CD14-positive monocyte (primary cell): ENCODE measurements around the gene ZNF683. TPM values are rescaled to one million over a fixed set of nuclear protein-coding genes. Genes with fewer than 3 reads are reported as not detected.
A peak's percentile ranks its signal among the peaks of the same experiment; 100 is the strongest.

Experiments used
- DNase-seq, 3 donors: peaks; one replicate each; pipeline ENCODE4 v3.0.0-alpha.2; 2011 to 2022
- H2AFZ ChIP-seq: 2 replicates; pipeline ENCODE4 v1.6.0; 2012; ENCODE audit warnings: mild to moderate bottlenecking, low read depth, low read length, inconsistent platforms; ENCODE audit not compliant: insufficient read depth, poor library complexity, severe bottlenecking
- H3K27ac ChIP-seq, 2 donors: 1 replicate in 1 of 2; 2 replicates in 1 of 2; pipeline ENCODE4 v1.5.1; 2012 to 2013; ENCODE audit warnings: low read length in 2 of 2, control low read depth in 1 of 2, inconsistent platforms in 1 of 2, low read depth in 1 of 2, mild to moderate bottlenecking in 1 of 2
- H3K27me3 ChIP-seq, 2 donors: one replicate each; pipeline versions ENCODE4 v1.6.0 to v1.6.1; 2011 to 2013; ENCODE audit warnings: low read length in 2 of 2; ENCODE audit not compliant: control insufficient read depth in 2 of 2, insufficient read depth in 2 of 2
- H3K36me3 ChIP-seq, 2 donors: replicated peaks in 1 of 2; 1 replicate in 1 of 2; 2 replicates in 1 of 2; pipeline versions ENCODE4 v1.5.1 to v1.6.1; 2012 to 2013; ENCODE audit warnings: low read length in 2 of 2, control low read depth in 1 of 2, inconsistent platforms in 1 of 2, mild to moderate bottlenecking in 1 of 2; ENCODE audit not compliant: insufficient read depth in 2 of 2, control insufficient read depth in 1 of 2
- H3K4me1 ChIP-seq, 2 donors: 1 replicate in 1 of 2; 2 replicates in 1 of 2; pipeline versions ENCODE4 v1.5.1 to v1.6.1; 2012 to 2013; ENCODE audit warnings: low read length in 2 of 2, control low read depth in 1 of 2, inconsistent platforms in 1 of 2, mild to moderate bottlenecking in 1 of 2, moderate library complexity in 1 of 2; ENCODE audit not compliant: insufficient read depth in 2 of 2, control insufficient read depth in 1 of 2
- H3K4me2 ChIP-seq: replicated peaks from 2 replicates; pipeline ENCODE3; 2012; ENCODE audit warnings: low read length, moderate library complexity, mild to moderate bottlenecking; ENCODE audit not compliant: poor library complexity, severe bottlenecking; ENCODE audit errors: extremely low read depth
- H3K4me3 ChIP-seq, 3 experiments: fragments of 200-600 bp in 1 of 3; sonication (generic) in 1 of 3; replicated peaks in 1 of 3; 1 replicate in 2 of 3; 2 replicates in 1 of 3; pipeline ENCODE4 v1.5.1; 2011 to 2013; ENCODE audit warnings: low read length in 3 of 3, mild to moderate bottlenecking in 3 of 3, control low read depth in 2 of 3, low read depth in 2 of 3, inconsistent platforms in 1 of 3, moderate library complexity in 1 of 3
- H3K79me2 ChIP-seq: 2 replicates; pipeline ENCODE4 v1.6.0; 2012; ENCODE audit warnings: mild to moderate bottlenecking, control low read depth, inconsistent platforms, low read length, moderate library complexity; ENCODE audit not compliant: insufficient read depth
- H3K9ac ChIP-seq: 2 replicates; pipeline ENCODE4 v1.6.0; 2017; ENCODE audit warnings: low read length, mild to moderate bottlenecking; ENCODE audit not compliant: insufficient read depth, poor library complexity, severe bottlenecking
- H3K9me3 ChIP-seq, 2 donors: replicated peaks in 1 of 2; 1 replicate in 1 of 2; 2 replicates in 1 of 2; pipeline versions ENCODE4 v1.5.1 to v1.6.1; 2012 to 2013; ENCODE audit warnings: low read length in 2 of 2, control low read depth in 1 of 2; ENCODE audit not compliant: control insufficient read depth in 1 of 2, insufficient read depth in 1 of 2
- H4K20me1 ChIP-seq: 2 replicates; pipeline ENCODE4 v1.6.0; 2012; ENCODE audit warnings: mild to moderate bottlenecking, low read length, control low read depth, moderate library complexity; ENCODE audit not compliant: insufficient read depth
- H3K27ac Mint-ChIP-seq, 7 donors: one replicate each; pipeline ENCODE4 v1.8.0; 2020; ENCODE audit warnings: mild to moderate bottlenecking in 7 of 7, mixed read lengths in 7 of 7, moderate library complexity in 6 of 7, inconsistent platforms in 2 of 7
- H3K27me3 Mint-ChIP-seq, 3 donors: one replicate each; pipeline ENCODE4 v1.8.0; 2021 to 2022; ENCODE audit warnings: low read depth in 3 of 3, mild to moderate bottlenecking in 3 of 3, mixed read lengths in 3 of 3, moderate library complexity in 3 of 3, inconsistent platforms in 1 of 3
- H3K36me3 Mint-ChIP-seq, 2 donors: one replicate each; pipeline ENCODE4 v1.8.0; 2020; ENCODE audit warnings: mixed read lengths in 2 of 2, inconsistent platforms in 1 of 2, mild to moderate bottlenecking in 1 of 2
- H3K4me1 Mint-ChIP-seq: one replicate; pipeline ENCODE4 v1.8.0; 2020; ENCODE audit warnings: mild to moderate bottlenecking, mixed read lengths
- H3K4me3 Mint-ChIP-seq, 2 donors: one replicate each; pipeline ENCODE4 v1.8.0; 2020; ENCODE audit warnings: mild to moderate bottlenecking in 2 of 2, mixed read lengths in 2 of 2, moderate library complexity in 1 of 2
- H3K9me3 Mint-ChIP-seq, 7 donors: one replicate each; pipeline ENCODE4 v1.8.0; 2020 to 2022; ENCODE audit warnings: mixed read lengths in 7 of 7, mild to moderate bottlenecking in 6 of 7, moderate library complexity in 6 of 7, inconsistent platforms in 2 of 7
- CTCF ChIP-seq: fragments of 200-600 bp; IDR thresholded peaks from one replicate; pipeline ENCODE4 v1.8.0; 2022; ENCODE audit warnings: antibody characterized with exemption, mild to moderate bottlenecking
- WGBS: methylation state at CpG from one replicate; pipeline ENCODE4 v1.1.5; 2013; ENCODE audit warnings: missing lambda C conversion rate; ENCODE audit not compliant: insufficient coverage; 5-methylcytosine and 5-hydroxymethylcytosine counted together
- intact Hi-C, 2 donors: fragments of 100-400 bp; cut with micrococcal nuclease; formaldehyde crosslinking; loops; one replicate each; pipeline versions ENCODE4 v1.15.0 to v1.15.1; 2023
- polyA plus RNA-seq, 3 donors: library from polyadenylated mRNA; depleted of rRNA in 1 of 3; unstranded in 2 of 3; stranded (reverse) in 1 of 3; fragments of 300-500 nt in 2 of 3; fragments of >200 nt in 1 of 3; fragmentation: Illumina TruSeq in 2 of 3; gene quantifications; 1 replicate in 2 of 3; 2 replicates in 1 of 3; pipeline ENCODE4 v1.2.3, GENCODE V29; 2012 to 2021

ZNF683 gene
- polyA plus RNA-seq, 3 donors = not detected

- WGBS = 0% methylated on average over 1 of the region's 2 CpGs
- no peaks in the 10 kb centered on the region for H3K36me3 Mint-ChIP-seq
- no peak for TF ChIP-seq CTCF
- no peaks in the 10 kb centered on the region for H3K27me3 ChIP-seq
- H3K9ac ChIP-seq = no peak overlapping the region
- no peaks in the 10 kb centered on the region for H4K20me1 ChIP-seq
- no peak overlapping the region for H3K27ac ChIP-seq
- H2AFZ ChIP-seq = no peak overlapping the region
- H3K9me3 Mint-ChIP-seq = peaks cover 0 to 3% (median 0%) of the 10 kb centered on the region in 7 donors
- H3K27ac Mint-ChIP-seq = no peak overlapping the region
- H3K4me3 ChIP-seq = no peak overlapping the region
- peaks cover 50% of the 10 kb centered on the region for H3K4me1 Mint-ChIP-seq
- no peaks in the 10 kb centered on the region for H3K9me3 ChIP-seq
- H3K27me3 Mint-ChIP-seq = peaks cover 13 to 24% (median 16%) of the 10 kb centered on the region in 3 donors
- intact Hi-C loops = no loop called here
- no peak for DNase-seq
- peaks cover 17 to 36% of the 10 kb centered on the region in 2 donors for H3K4me1 ChIP-seq
- H3K4me3 Mint-ChIP-seq = peak overlapping the region in 1 of 2 donors; percentile 8
- H3K36me3 ChIP-seq = no peaks in the 10 kb centered on the region
- H3K79me2 ChIP-seq = no peaks in the 10 kb centered on the region
- H3K4me2 ChIP-seq = no peak overlapping the region
Measured at GRCh38 chr1:26373789-26374188, 1.2 kb upstream of the ZNF683 start.

GRCh38 chr1:26373281-26373680, 731 bp upstream of the ZNF683 start:
- peaks cover 45% of the 10 kb centered on the region for H3K4me1 Mint-ChIP-seq
- H3K4me3 ChIP-seq = no peak overlapping the region
- peaks cover 13 to 24% (median 16%) of the 10 kb centered on the region in 3 donors for H3K27me3 Mint-ChIP-seq

More at GRCh38 chr1:26373281-26373680, 731 bp upstream of the ZNF683 start:
- WGBS = no CpG with 5 or more reads among the region's 4 CpGs
- no peak for TF ChIP-seq CTCF
- H3K9me3 Mint-ChIP-seq = peaks cover 0 to 3% (median 0%) of the 10 kb centered on the region in 7 donors
- Histone ChIP-seq H4K20me1 (no peaks in the 10 kb centered on the region), H3K27me3 (no peaks in the 10 kb centered on the region), H3K4me2 (no peak overlapping the region), H3K27ac (no peak overlapping the region), H3K9me3 (no peaks in the 10 kb centered on the region), H2AFZ (no peak overlapping the region), H3K79me2 (no peaks in the 10 kb centered on the region), H3K4me1 (peaks cover 12 to 31% of the 10 kb centered on the region in 2 donors), H3K9ac (no peak overlapping the region), H3K36me3 (no peaks in the 10 kb centered on the region)
- no peak overlapping the region for H3K27ac Mint-ChIP-seq
- H3K4me3 Mint-ChIP-seq = no peak overlapping the region
- no peaks in the 10 kb centered on the region for H3K36me3 Mint-ChIP-seq
- no peak for DNase-seq
- intact Hi-C loops = no loop called here
